Activated T-helper 1 cell treated with anti-CD3 and anti-CD28 coated beads, Interleukin-2, amount 50 U/mL, for 16 hours (primary cell): Measurements from ENCODE around the gene OR2B3.
"Not testable (repeated sequence)": the region's sequence is repeated elsewhere in the genome, so short reads cannot be mapped to it uniquely, and the experiment has no call there.

ENCODE experiments used
- DNase-seq, 2 donors: peaks; one replicate each; pipeline ENCODE4 v3.0.0-alpha.2; 2020; ENCODE audit warnings: low read depth in 1 of 2, low spot score in 1 of 2

Gene OR2B3

GRCh38 chr6:29087213-29087612 lies at the start of gene OR2B3:
TSS of gene OR2B3 (minus strand) at chr6:29087313. CDS start at chr6:29087248, 65 bp downstream.
- DNase-seq = no peak

- DNase-seq = no peak
Observed at GRCh38 chr6:29131691-29132090, 44.6 kb upstream of the OR2B3 start.

- no peak for DNase-seq
Observed at GRCh38 chr6:29130644-29131043, 43.5 kb upstream of the OR2B3 start.

- DNase-seq = no peak
Observed at GRCh38 chr6:29129326-29130012, 42.4 kb upstream of the OR2B3 start.

GRCh38 chr6:29114964-29115363 lies 27.9 kb upstream of the OR2B3 start:
- DNase-seq = not testable (repeated sequence)

GRCh38 chr6:29112135-29112534 lies 25.0 kb upstream of the OR2B3 start:
- no peak for DNase-seq

GRCh38 chr6:29107758-29108157 lies 20.6 kb upstream of the OR2B3 start, which contains the start of gene OR2J3:
TSS of gene OR2J3 (plus strand) at chr6:29108058. CDS start at chr6:29111891, 3,833 bp downstream.
- DNase-seq = no peak

- no peak for DNase-seq
Observed at GRCh38 chr6:29099190-29099589, 12.1 kb upstream of the OR2B3 start, which contains the start of gene OR2J1. TSS of gene OR2J1 (plus strand) at chr6:29099490. CDS start at chr6:29100943, 1,453 bp downstream.

GRCh38 chr6:29097803-29098202 lies 10.7 kb upstream of the OR2B3 start:
- no peak for DNase-seq

- no peak for DNase-seq
Observed at GRCh38 chr6:29092957-29093356, 5.8 kb upstream of the OR2B3 start.

GRCh38 chr6:29082457-29082856 lies 4.7 kb downstream of the OR2B3 start:
- no peak for DNase-seq

GRCh38 chr6:29081312-29081711 lies 5.8 kb downstream of the OR2B3 start:
- no peak for DNase-seq

GRCh38 chr6:29079203-29079602 lies 7.9 kb downstream of the OR2B3 start:
- DNase-seq = no peak

GRCh38 chr6:29071831-29072723 lies 15.0 kb downstream of the OR2B3 start:
- DNase-seq = no peak

- DNase-seq = no peak
Observed at GRCh38 chr6:29051680-29052079, 35.4 kb downstream of the OR2B3 start.

GRCh38 chr6:29045075-29045474 lies 42.0 kb downstream of the OR2B3 start, which contains the start of gene OR2W1:
TSS of gene OR2W1 (minus strand) at chr6:29045175. CDS start at chr6:29045175, 0 bp downstream.
- no peak for DNase-seq
